Suprapubic skin (tissue), 4 donors: ENCODE results near the gene FUOM.

Experiments
- CTCF ChIP-seq, 2 donors: fragments of 200-600 bp in 1 of 2; fragments of 450-650 bp in 1 of 2; sonication (generic) in 1 of 2; IDR thresholded peaks; one replicate each; pipeline ENCODE4 v1.5.1; 2016 to 2019; ENCODE audit warnings: antibody characterized with exemption in 2 of 2, mild to moderate bottlenecking in 1 of 2, moderate library complexity in 1 of 2
- EP300 ChIP-seq: sonication (generic); formaldehyde crosslinking; IDR thresholded peaks from one replicate; pipeline ENCODE4 v1.6.1; 2017; ENCODE audit warnings: antibody characterized with exemption
- POLR2A ChIP-seq, 2 donors: fragments of 450-650 bp; IDR thresholded peaks; one replicate each; pipeline ENCODE4 v1.6.1; 2017; ENCODE audit warnings: antibody characterized with exemption in 2 of 2, mild to moderate bottlenecking in 2 of 2, moderate library complexity in 2 of 2
- POLR2AphosphoS5 ChIP-seq, 3 donors: sonication (generic); formaldehyde crosslinking; IDR thresholded peaks; one replicate each; pipeline ENCODE4 v1.6.1; 2017; ENCODE audit warnings: antibody characterized with exemption in 3 of 3

- TF ChIP-seq CTCF (IDR thresholded peaks at IDR 0.05) (no peak), EP300 (no peak), POLR2A (IDR thresholded peaks at IDR 0.05) (no peak), POLR2AphosphoS5 (IDR thresholded peaks at IDR 0.05) (no peak)
Observed at GRCh38 chr10:133379801-133380666, 22.2 kb upstream of the FUOM start.
